ENCODE measurements around the gene PPP1R10.
A peak's percentile ranks its signal among the peaks of the same experiment; 100 is the strongest.

Gene PPP1R10

GRCh38 chr6:30619561-30619960 lies 2.5 kb upstream of the PPP1R10 start:
- no peak for DNase-seq (ENCODE audit: low read depth)

DNA sequence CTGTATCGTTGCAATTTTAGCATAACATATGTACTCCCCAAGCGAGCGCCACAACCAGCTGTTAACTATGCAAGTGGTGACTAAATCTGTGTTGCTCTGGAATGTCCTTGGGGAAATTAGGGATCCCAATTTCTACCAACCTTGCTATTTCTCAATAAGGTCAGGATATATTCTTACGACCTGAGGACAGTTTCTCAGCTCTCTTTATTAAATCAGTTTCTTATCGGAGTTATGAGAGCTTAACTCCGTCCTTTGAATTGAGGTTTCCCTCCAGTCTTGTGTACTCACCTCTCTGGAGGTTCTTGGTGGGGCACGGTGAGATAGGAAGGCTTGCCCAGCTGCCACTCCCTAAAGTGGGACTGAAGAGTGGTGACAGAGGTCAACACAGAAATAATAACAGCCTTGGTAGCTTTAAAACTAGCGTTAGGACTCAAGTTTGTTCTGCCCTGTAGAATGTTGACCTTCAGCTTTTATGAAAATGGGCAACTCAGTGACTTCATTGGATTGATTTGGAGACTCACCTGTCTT lies 1.3 kb upstream of the PPP1R10 start:
- no peak for DNase-seq (ENCODE audit: low read depth)

- DNase-seq (ENCODE audit: low read depth), result peak; percentile 98
Observed at GRCh38 chr6:30617565-30618269, 674 bp upstream of the PPP1R10 start, which contains the start of gene MRPS18B. Gene MRPS18B (plus strand): TSS chr6:30617840. CDS start chr6:30617866, 26 bp downstream.

GRCh38 chr6:30615958-30616810 lies 859 bp downstream of the PPP1R10 start:
- DNase-seq (ENCODE audit: low read depth), result peak; percentile 14

DNA sequence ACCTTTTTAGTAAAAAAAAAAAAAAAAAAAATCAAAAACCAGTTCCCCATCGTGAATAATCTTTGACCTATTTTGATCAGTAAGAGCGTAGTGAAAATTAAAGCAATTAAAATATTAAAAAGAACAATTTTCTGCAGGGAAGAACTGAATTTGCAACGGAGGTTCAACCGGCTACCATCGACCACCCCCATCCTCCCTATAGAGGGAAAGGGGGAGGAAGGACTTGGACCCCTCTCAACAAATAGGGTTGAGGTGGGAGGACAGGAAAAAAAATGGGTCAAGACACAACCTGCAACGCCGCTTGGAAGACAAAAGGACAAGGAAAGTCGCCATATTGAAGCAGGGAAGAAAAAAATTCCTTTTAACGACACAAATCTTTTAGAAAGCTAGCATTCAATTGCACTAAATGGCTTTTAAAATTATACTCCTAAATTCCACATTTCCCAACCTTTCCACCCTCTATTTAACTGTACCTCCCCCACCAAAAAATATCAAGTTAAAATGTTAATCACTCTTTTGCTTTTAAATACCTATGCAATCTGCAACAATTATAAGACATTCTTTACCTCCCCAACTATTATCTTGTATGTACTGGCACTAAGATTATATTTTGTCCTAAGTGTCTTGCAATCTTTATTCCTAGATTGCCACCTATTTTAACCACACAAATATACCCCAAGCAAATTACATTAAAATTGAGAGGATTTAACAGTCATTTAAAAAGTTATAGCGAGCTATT lies 1.7 kb downstream of the PPP1R10 start:
- DNase-seq (ENCODE audit: low read depth), result peak; percentile 93

GRCh38 chr6:30614843-30615218 lies 2.2 kb downstream of the PPP1R10 start:
- DNase-seq (ENCODE audit: low read depth), result peak; percentile 99

GRCh38 chr6:30614044-30614842 lies 2.8 kb downstream of the PPP1R10 start:
- DNase-seq (ENCODE audit: low read depth), result no peak

- DNase-seq (ENCODE audit: low read depth), result no peak
Observed at GRCh38 chr6:30613251-30614043, 3.6 kb downstream of the PPP1R10 start.

GRCh38 chr6:30612687-30613248 lies 4.3 kb downstream of the PPP1R10 start:
- peak; percentile 14 for DNase-seq (ENCODE audit: low read depth)

DNA sequence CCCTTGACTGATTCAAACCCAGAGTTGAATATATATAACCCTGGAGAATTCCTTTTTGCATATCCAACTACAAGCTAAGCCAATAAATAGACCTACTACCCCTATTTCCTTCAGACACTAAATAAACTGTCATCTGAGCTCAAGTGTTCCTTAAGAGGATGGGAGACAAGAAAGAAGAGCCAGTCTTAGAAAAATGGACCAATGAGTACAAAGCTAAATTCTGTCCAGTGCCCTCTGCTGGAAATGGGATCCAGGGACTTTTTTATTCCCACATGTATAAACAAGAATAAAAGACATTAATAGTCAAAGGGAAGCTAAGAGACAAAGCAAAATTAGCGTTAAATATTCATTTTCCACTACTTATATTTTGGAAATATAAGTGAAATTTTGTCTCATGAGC lies 4.8 kb downstream of the PPP1R10 start:
- no peak for DNase-seq (ENCODE audit: low read depth)

- DNase-seq (ENCODE audit: low read depth), result no peak
Observed at GRCh38 chr6:30611856-30612194, 5.2 kb downstream of the PPP1R10 start.

DNA sequence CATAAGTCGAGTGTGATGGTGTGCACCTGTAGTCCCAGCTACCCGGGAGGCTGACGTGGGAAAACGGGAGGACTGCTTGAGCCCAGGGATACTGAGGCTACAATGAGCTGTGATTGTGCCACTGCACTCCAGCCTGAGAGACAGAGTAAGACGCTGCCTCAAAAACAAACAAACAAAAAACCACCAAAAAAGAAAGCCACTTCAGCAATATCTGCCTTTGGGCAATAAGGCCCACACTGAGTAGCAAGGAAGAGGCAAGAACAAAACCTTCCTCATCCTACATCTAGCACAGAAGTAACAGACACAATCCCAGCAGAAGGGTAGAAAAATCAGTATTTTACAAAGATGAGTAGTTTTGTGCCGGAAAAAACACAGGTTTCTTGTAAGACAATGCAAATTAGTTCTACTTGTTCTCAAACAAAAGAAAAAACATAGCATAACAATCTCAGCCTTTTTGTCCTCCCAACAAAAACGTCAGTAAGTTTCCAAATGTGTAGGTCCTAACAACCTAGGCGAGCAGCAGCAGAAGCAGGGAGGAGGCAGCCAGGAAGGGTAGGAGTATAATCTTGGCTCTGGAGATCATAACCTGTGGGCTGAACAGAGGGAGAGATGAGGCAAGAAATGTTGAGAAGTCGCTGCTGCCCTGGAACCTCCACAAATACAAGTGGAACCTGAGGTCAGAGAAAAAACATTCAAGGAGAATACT lies 5.7 kb downstream of the PPP1R10 start:
- DNase-seq (ENCODE audit: low read depth), result no peak

DNA sequence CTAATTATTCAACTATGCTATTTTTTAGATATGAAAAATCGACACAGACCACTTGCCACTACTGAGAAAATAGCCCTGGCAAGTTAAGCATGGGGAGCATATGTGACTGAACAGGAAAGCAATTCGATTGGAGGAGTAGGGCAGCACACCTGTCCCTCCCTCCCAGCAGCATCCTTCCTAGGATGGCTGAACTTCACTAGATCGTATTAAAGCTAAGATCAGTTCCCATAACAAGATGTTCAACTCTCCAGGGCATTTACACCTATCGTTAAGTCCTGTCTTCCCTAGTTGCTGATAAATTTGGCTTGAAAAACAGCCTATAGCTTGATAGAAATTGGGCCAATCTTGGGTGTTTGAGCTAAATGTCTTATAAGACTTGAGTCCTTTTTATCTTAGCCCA lies 7.0 kb downstream of the PPP1R10 start:
- no peak for DNase-seq (ENCODE audit: low read depth)

- no peak for DNase-seq (ENCODE audit: low read depth)
Observed at GRCh38 chr6:30603961-30604360, 13.1 kb downstream of the PPP1R10 start.

DNA sequence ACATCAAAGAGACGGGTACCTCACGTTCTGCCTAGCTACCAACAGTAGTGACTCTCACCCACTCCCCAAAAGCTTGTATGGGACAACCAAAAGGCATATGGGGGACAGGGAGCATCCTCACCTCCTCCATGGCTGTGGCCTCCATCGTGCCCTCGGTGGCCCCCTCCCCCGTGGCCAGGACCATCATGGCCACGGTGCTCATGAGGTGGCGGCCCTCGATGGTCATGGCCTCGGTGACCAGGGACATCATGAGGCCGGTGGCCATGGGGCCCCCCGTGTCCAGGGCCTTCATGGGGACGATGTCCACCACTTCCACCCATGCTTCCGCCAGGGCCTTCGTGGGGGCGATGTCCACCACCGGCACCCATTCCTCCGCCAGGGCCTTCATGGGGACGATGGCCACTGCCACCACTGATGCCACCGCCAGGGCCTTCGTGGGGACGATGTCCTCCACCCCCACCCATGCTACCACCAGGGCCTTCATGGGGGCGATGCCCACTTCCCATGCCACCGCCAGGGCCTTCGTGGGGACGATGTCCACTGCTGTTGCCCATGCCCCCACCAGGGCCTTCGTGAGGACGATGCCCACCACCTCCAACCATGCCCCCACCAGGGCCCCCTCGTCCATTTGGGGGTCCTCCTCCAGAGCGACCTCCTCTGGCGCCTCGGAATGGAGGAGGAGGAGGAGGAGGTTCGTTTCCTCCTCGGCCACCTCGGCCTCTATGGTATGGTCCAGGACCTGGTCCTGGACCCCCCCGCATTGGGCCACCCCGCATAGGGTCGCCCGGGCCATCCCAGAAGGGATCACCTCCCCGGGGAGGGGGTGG lies 15.0 kb downstream of the PPP1R10 start:
- DNase-seq (ENCODE audit: low read depth), result no peak

GRCh38 chr6:30601436-30601814 lies 15.6 kb downstream of the PPP1R10 start:
- DNase-seq (ENCODE audit: low read depth), result no peak

DNA sequence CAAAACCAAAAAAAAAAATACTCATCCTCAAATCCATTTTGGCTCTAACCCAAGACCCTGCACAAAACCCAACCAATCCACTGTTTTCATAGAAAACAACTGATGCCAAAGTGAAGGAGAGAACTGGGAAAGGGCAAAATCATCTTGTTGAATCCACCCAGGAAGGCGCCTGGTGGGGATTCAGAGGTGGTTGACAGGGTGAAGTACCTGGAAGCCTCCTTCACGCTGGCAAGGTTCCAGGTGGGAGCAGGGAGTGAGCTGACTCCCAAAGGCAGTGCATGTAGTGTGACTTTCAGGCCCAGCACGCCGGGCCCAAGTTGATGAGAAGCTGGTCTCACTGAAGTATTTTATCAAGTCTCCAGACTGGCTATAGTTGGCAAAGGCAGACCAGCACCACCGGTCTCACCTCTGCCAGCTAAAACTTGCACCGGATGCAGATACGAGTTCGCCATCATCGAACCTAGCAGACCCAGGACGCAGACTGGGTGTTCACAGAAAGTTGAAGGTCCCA lies 16.5 kb downstream of the PPP1R10 start:
- no peak for DNase-seq (ENCODE audit: low read depth)

DNA sequence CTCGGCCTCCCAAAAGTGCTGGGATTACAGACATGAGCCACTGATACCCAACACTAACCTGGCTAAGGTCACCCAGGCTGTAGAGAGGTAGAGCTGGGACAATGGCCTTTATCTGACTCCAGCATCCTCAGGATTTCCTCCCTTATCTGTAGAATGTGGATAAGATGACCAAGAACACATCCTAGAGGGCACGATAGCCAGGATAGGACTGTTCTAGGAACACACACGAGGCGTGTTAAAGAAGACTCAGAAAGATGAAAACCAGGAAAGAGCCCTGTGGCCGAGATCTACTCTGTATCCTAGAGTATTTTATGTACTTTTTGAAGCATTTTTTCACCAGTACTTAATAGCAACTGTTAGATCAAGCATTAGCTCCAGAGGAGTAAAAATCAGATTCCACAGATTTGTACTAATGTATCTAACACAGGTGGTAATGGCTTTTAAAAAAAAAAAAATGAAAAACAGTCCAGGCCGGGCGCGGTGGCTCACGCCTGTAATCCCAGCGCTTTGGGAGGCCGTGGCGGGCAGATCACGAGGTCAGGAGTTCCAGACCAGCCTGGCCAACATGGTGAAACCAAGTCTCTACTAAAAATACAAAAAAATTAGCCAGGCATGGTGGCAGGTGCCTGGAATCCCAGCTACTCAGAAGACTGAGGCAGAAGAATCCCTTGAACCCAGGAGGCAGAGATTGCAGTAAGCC lies 17.3 kb downstream of the PPP1R10 start:
- no peak for DNase-seq (ENCODE audit: low read depth)
